ENCODE results near the gene PPP2R5C. TPM values are rescaled to one million over a fixed set of nuclear protein-coding genes. Genes with fewer than 3 reads are reported as not detected.

PPP2R5C gene
- total and polyA plus RNA-seq, 2 of the 4 experiments (the other 2 are of a cell fraction), result 65.9 to 78.7 TPM

GRCh38 chr14:101939646-101940170, 178.2 kb downstream of the PPP2R5C start (continued):
- no peak for TF ChIP-seq CTCF (conservative IDR thresholded peaks at IDR 0.05; ENCODE audit: low read depth, low read length)
- no peak for TF ChIP-seq MXI1 (IDR thresholded peaks at IDR 0.05; ENCODE audit: borderline replicate concordance, low read depth, low read length)

GRCh38 chr14:101944451-101944850, 182.9 kb downstream of the PPP2R5C start:
- no peaks in the 10 kb centered on the region for H3K9me3 ChIP-seq (ENCODE audit: control insufficient read depth, insufficient read depth, low read length)
- no peak overlapping the region for H3K4ac ChIP-seq (ENCODE audit: low read depth, low read length)
- no peak overlapping the region for H3K14ac ChIP-seq (replicated peaks; ENCODE audit: low read depth, low read length)
- ChIA-PET POLR2A (ENCODE audit: unreplicated experiment) (no interaction called here), CTCF (no interaction called here)
- H2BK20ac ChIP-seq (ENCODE audit: low read depth, low read length), result no peak overlapping the region
- intact Hi-C loops (cut with micrococcal nuclease), result no loop called here
- H3K23ac ChIP-seq (ENCODE audit: low read depth, low read length), result no peak overlapping the region
- peaks cover 8 to 17% of the 10 kb centered on the region in 2 experiments for H3K79me1 ChIP-seq (ENCODE audit: low read depth in 1 of 2, low read length in 2 of 2)
- H3K9me1 ChIP-seq (ENCODE audit: insufficient read depth, low read length), result 0 out of 2 replicates have a peak, but pooled peaks cover 3% of the 10 kb centered on the region
- no peak overlapping the region for H3K27ac ChIP-seq (ENCODE audit: insufficient read depth, low read length)
- H3K18ac ChIP-seq (ENCODE audit: low read depth, low read length), result no peak overlapping the region
- no peaks in the 10 kb centered on the region for H3K36me3 ChIP-seq (ENCODE audit: control insufficient read depth, insufficient read depth, low read length)
- H3K4me3 ChIP-seq (ENCODE audit: insufficient read depth, low read depth, low read length), result no peak overlapping the region
- no peak overlapping the region for H3K9ac ChIP-seq (ENCODE audit: low read depth, low read length)
- H2AFZ ChIP-seq (replicated peaks; ENCODE audit: low read length, poor library complexity), result no peak overlapping the region
- dilution Hi-C loops (cut with HindIII; ENCODE audit: low sequenced_read_pairs, unreplicated experiment), result no loop called here
- peaks cover 7% of the 10 kb centered on the region; the same call in 1 of the 2 replicates for H3K4me1 ChIP-seq (ENCODE audit: control insufficient read depth, insufficient read depth, low read length)
- ATAC-seq (ENCODE audit: low read depth) (no peak), DNase-seq (no peak)
- in situ Hi-C loops (cut with MboI; ENCODE audit: low sequenced_read_pairs), result no loop called here
- no TSS peak for BruUV-seq (replicated peaks)
- H3K4me2 ChIP-seq (ENCODE audit: low read depth, low read length), result no peak overlapping the region
- H2AK5ac ChIP-seq (ENCODE audit: low read depth, low read length), result no peak overlapping the region
- no peak overlapping the region for H2BK15ac ChIP-seq (ENCODE audit: low read depth, low read length)
- H2AK9ac ChIP-seq (replicated peaks; ENCODE audit: low read depth, low read length, poor library complexity), result no peak overlapping the region
- no CpG with 5 or more reads among the region's 5 CpGs for WGBS, 2 experiments (ENCODE audit: extremely low coverage in 2 of 2, insufficient read length in 1 of 2)
- no peak overlapping the region for H4K5ac ChIP-seq (ENCODE audit: low read depth, low read length)
- H2BK5ac ChIP-seq (ENCODE audit: low read depth, low read length, poor library complexity, severe bottlenecking), result no peak overlapping the region
- H4K91ac ChIP-seq (ENCODE audit: insufficient read depth, low read depth, low read length), result no peak overlapping the region
- TF ChIP-seq NFE2L2 (IDR thresholded peaks at IDR 0.05; ENCODE audit: low read depth, low read length), result no peak
- TF ChIP-seq FOS (IDR thresholded peaks at IDR 0.05; ENCODE audit: low read depth, low read length), result no peak
- no peak for TF ChIP-seq CTCF (conservative IDR thresholded peaks at IDR 0.05; ENCODE audit: low read depth, low read length)
- peaks cover 2% of the 10 kb centered on the region; the same call in 1 of the 2 replicates for H3K27me3 ChIP-seq (ENCODE audit: control insufficient read depth, insufficient read depth, low read length)
- H4K8ac ChIP-seq (ENCODE audit: low read depth in 2 of 2, low read length in 2 of 2), result no peak overlapping the region
- no peak overlapping the region for H3K56ac ChIP-seq (ENCODE audit: extremely low read depth, insufficient read depth, low read length)
- no peak overlapping the region for H2BK120ac ChIP-seq (ENCODE audit: low read depth, low read length)
- H4K20me1 ChIP-seq (ENCODE audit: insufficient read depth, low read length), result no peaks in the 10 kb centered on the region
